ENCODE results near the gene HIP1. TPM values are rescaled to one million over a fixed set of nuclear protein-coding genes. Genes with fewer than 3 reads are reported as not detected.
A peak's percentile ranks its signal among the peaks of the same experiment; 100 is the strongest.
"Not testable (repeated sequence)": the region's sequence is repeated elsewhere in the genome, so short reads cannot be mapped to it uniquely, and the experiment has no call there.

The HIP1 gene
- 10 to 100 TPM; 56.8 to 87.9 TPM for total RNA-seq
- 10 to 100 TPM; 10.6 to 29.7 TPM for polyA plus RNA-seq
- long read RNA-seq, donor 1, full-length matches to known transcripts, result 6 of 113 reads
- long read RNA-seq, donor 1, partial matches to known transcripts, result 20 of 113 reads
- long read RNA-seq, donor 1, other reads (novel, unspliced or antisense), result 87 of 113 reads
- long read RNA-seq, donor 2, full-length matches to known transcripts, result 2 of 63 reads
- long read RNA-seq, donor 2, partial matches to known transcripts, result 6 of 63 reads
- long read RNA-seq, donor 2, other reads (novel, unspliced or antisense), result 55 of 63 reads

GRCh38 chr7:75738604-75738974 lies at the start of gene HIP1:
Gene HIP1 (minus strand): TSS chr7:75738941. CDS start chr7:75738920, 21 bp downstream.
- no peak for DNase-seq
- ATAC-seq (ENCODE audit: low FRiP score), result no peak

GRCh38 chr7:75788154-75788847 lies 49.6 kb upstream of the HIP1 start:
- DNase-seq; H3K27ac ChIP-seq (ENCODE audit: low read depth in 1 of 2, low read length in 2 of 2); H3K27me3 ChIP-seq (ENCODE audit: control insufficient read depth in 1 of 2, insufficient read depth in 2 of 2, low read length in 1 of 2); H3K36me3 ChIP-seq (ENCODE audit: control insufficient read depth in 1 of 2, insufficient read depth in 2 of 2, low read length in 1 of 2); H3K4me1 ChIP-seq (ENCODE audit: control insufficient read depth in 1 of 2, insufficient read depth in 2 of 2, low read length in 2 of 2); intact Hi-C loops (cut with DNase I); H3K9me3 ChIP-seq (ENCODE audit: control insufficient read depth, low read length); H3K4me3 ChIP-seq (ENCODE audit: low read length in 2 of 2); ATAC-seq (ENCODE audit: low FRiP score): not testable (repeated sequence)
- WGBS, 2 donors, result 53 to 65% methylated on average over 14 of the region's 14 CpGs

More at GRCh38 chr7:75738604-75738974, at the start of gene HIP1:
- WGBS, 2 donors, result 0% methylated on average over 30 of the region's 30 CpGs
- intact Hi-C loops (cut with DNase I), result loop anchor here in 1 of 2 donors (5.0 kb wide), 1 partner anchor 81 kb away; no protein-coding TSS in a partner anchor
- H3K27ac ChIP-seq (ENCODE audit: low read depth in 1 of 2, low read length in 2 of 2), result peak within 1 kb of the TSS in 1 of 2 donors; percentile 52
- peaks cover 0 to 3% of the 10 kb centered on the region in 2 donors for H3K4me1 ChIP-seq (ENCODE audit: control insufficient read depth in 1 of 2, insufficient read depth in 2 of 2, low read length in 2 of 2)
- peak within 1 kb of the TSS; percentile 84 to 93 for H3K4me3 ChIP-seq (ENCODE audit: low read length in 2 of 2)
- H3K36me3 ChIP-seq (ENCODE audit: control insufficient read depth in 1 of 2, insufficient read depth in 2 of 2, low read length in 1 of 2), result no peaks in the 10 kb centered on the region
- no peaks in the 10 kb centered on the region for H3K9me3 ChIP-seq (ENCODE audit: control insufficient read depth, low read length)
- no peaks in the 10 kb centered on the region for H3K27me3 ChIP-seq (ENCODE audit: control insufficient read depth in 1 of 2, insufficient read depth in 2 of 2, low read length in 1 of 2)

GRCh38 chr7:75783058-75783457 lies 44.3 kb upstream of the HIP1 start:
- H3K27ac ChIP-seq (ENCODE audit: low read depth in 1 of 2, low read length in 2 of 2); ATAC-seq (ENCODE audit: low FRiP score); H3K9me3 ChIP-seq (ENCODE audit: control insufficient read depth, low read length); H3K36me3 ChIP-seq (ENCODE audit: control insufficient read depth in 1 of 2, insufficient read depth in 2 of 2, low read length in 1 of 2); H3K27me3 ChIP-seq (ENCODE audit: control insufficient read depth in 1 of 2, insufficient read depth in 2 of 2, low read length in 1 of 2); intact Hi-C loops (cut with DNase I); DNase-seq; H3K4me1 ChIP-seq (ENCODE audit: control insufficient read depth in 1 of 2, insufficient read depth in 2 of 2, low read length in 2 of 2); H3K4me3 ChIP-seq (ENCODE audit: low read length in 2 of 2): not testable (repeated sequence)
- 83 to 84% methylated on average over 5 of the region's 5 CpGs for WGBS, 2 donors

- H3K4me3 ChIP-seq (ENCODE audit: low read length in 2 of 2); H3K9me3 ChIP-seq (ENCODE audit: control insufficient read depth, low read length); H3K27me3 ChIP-seq (ENCODE audit: control insufficient read depth in 1 of 2, insufficient read depth in 2 of 2, low read length in 1 of 2); H3K27ac ChIP-seq (ENCODE audit: low read depth in 1 of 2, low read length in 2 of 2); ATAC-seq (ENCODE audit: low FRiP score); H3K4me1 ChIP-seq (ENCODE audit: control insufficient read depth in 1 of 2, insufficient read depth in 2 of 2, low read length in 2 of 2); DNase-seq; H3K36me3 ChIP-seq (ENCODE audit: control insufficient read depth in 1 of 2, insufficient read depth in 2 of 2, low read length in 1 of 2); intact Hi-C loops (cut with DNase I): not testable (repeated sequence)
- WGBS, 2 donors, result 68 to 74% methylated on average over 14 of the region's 14 CpGs
Measured at GRCh38 chr7:75780647-75781273, 42.0 kb upstream of the HIP1 start.

- H3K9me3 ChIP-seq (ENCODE audit: control insufficient read depth, low read length); H3K27me3 ChIP-seq (ENCODE audit: control insufficient read depth in 1 of 2, insufficient read depth in 2 of 2, low read length in 1 of 2); DNase-seq; ATAC-seq (ENCODE audit: low FRiP score); H3K36me3 ChIP-seq (ENCODE audit: control insufficient read depth in 1 of 2, insufficient read depth in 2 of 2, low read length in 1 of 2); H3K4me1 ChIP-seq (ENCODE audit: control insufficient read depth in 1 of 2, insufficient read depth in 2 of 2, low read length in 2 of 2); intact Hi-C loops (cut with DNase I); H3K4me3 ChIP-seq (ENCODE audit: low read length in 2 of 2); H3K27ac ChIP-seq (ENCODE audit: low read depth in 1 of 2, low read length in 2 of 2): not testable (repeated sequence)
- WGBS, 2 donors, result 74 to 75% methylated on average over 11 of the region's 11 CpGs
Measured at GRCh38 chr7:75779516-75779915, 40.8 kb upstream of the HIP1 start.

- H3K36me3 ChIP-seq (ENCODE audit: control insufficient read depth in 1 of 2, insufficient read depth in 2 of 2, low read length in 1 of 2); H3K9me3 ChIP-seq (ENCODE audit: control insufficient read depth, low read length); H3K4me3 ChIP-seq (ENCODE audit: low read length in 2 of 2); DNase-seq; ATAC-seq (ENCODE audit: low FRiP score); H3K27ac ChIP-seq (ENCODE audit: low read depth in 1 of 2, low read length in 2 of 2); H3K4me1 ChIP-seq (ENCODE audit: control insufficient read depth in 1 of 2, insufficient read depth in 2 of 2, low read length in 2 of 2); intact Hi-C loops (cut with DNase I); H3K27me3 ChIP-seq (ENCODE audit: control insufficient read depth in 1 of 2, insufficient read depth in 2 of 2, low read length in 1 of 2): not testable (repeated sequence)
- 50 to 56% methylated on average over 11 of the region's 11 CpGs for WGBS, 2 donors
Measured at GRCh38 chr7:75779035-75779434, 40.3 kb upstream of the HIP1 start.

- intact Hi-C loops (cut with DNase I), result no loop called here
- H3K4me1 ChIP-seq (ENCODE audit: control insufficient read depth in 1 of 2, insufficient read depth in 2 of 2, low read length in 2 of 2), result no peaks in the 10 kb centered on the region
- no peak for ATAC-seq (ENCODE audit: low FRiP score)
- WGBS, 2 donors, result 67 to 74% methylated on average over 12 of the region's 12 CpGs
- no peak for DNase-seq
- no peaks in the 10 kb centered on the region for H3K27me3 ChIP-seq (ENCODE audit: control insufficient read depth in 1 of 2, insufficient read depth in 2 of 2, low read length in 1 of 2)
- H3K36me3 ChIP-seq (ENCODE audit: control insufficient read depth in 1 of 2, insufficient read depth in 2 of 2, low read length in 1 of 2), result no peaks in the 10 kb centered on the region
- H3K9me3 ChIP-seq (ENCODE audit: control insufficient read depth, low read length), result no peaks in the 10 kb centered on the region
- H3K4me3 ChIP-seq (ENCODE audit: low read length in 2 of 2), result no peak overlapping the region
- H3K27ac ChIP-seq (ENCODE audit: low read depth in 1 of 2, low read length in 2 of 2), result no peak overlapping the region
Measured at GRCh38 chr7:75776295-75776971, 37.7 kb upstream of the HIP1 start.

GRCh38 chr7:75773958-75774357 lies 35.2 kb upstream of the HIP1 start:
- H3K27ac ChIP-seq (ENCODE audit: low read depth in 1 of 2, low read length in 2 of 2); H3K36me3 ChIP-seq (ENCODE audit: control insufficient read depth in 1 of 2, insufficient read depth in 2 of 2, low read length in 1 of 2); DNase-seq; ATAC-seq (ENCODE audit: low FRiP score); H3K4me3 ChIP-seq (ENCODE audit: low read length in 2 of 2); H3K27me3 ChIP-seq (ENCODE audit: control insufficient read depth in 1 of 2, insufficient read depth in 2 of 2, low read length in 1 of 2); H3K4me1 ChIP-seq (ENCODE audit: control insufficient read depth in 1 of 2, insufficient read depth in 2 of 2, low read length in 2 of 2); H3K9me3 ChIP-seq (ENCODE audit: control insufficient read depth, low read length); intact Hi-C loops (cut with DNase I): not testable (repeated sequence)
- 90 to 95% methylated on average over 6 of the region's 6 CpGs for WGBS, 2 donors

Measured in aorta (tissue), 5 donors.